Nephron (organoid): ENCODE results near the gene CEP97.
A peak's percentile ranks its signal among the peaks of the same experiment; 100 is the strongest.
"Not testable (repeated sequence)": the region's sequence is repeated elsewhere in the genome, so short reads cannot be mapped to it uniquely, and the experiment has no call there.

Experiments used
- H3K27ac Mint-ChIP-seq, 3 experiments: 2 replicates each; pipeline ENCODE4 v1.8.0; 2020; ENCODE audit warnings: mixed read lengths in 3 of 3, mild to moderate bottlenecking in 2 of 3, moderate library complexity in 1 of 3
- H3K27me3 Mint-ChIP-seq: 2 replicates; pipeline ENCODE4 v1.8.0; 2021; ENCODE audit warnings: low read depth, mild to moderate bottlenecking, moderate library complexity, mixed read lengths
- H3K36me3 Mint-ChIP-seq: 2 replicates; pipeline ENCODE4 v1.8.0; 2020; ENCODE audit warnings: low read depth, mixed read lengths
- H3K4me1 Mint-ChIP-seq: 2 replicates; pipeline ENCODE4 v1.8.0; 2020; ENCODE audit warnings: mixed read lengths
- H3K4me3 Mint-ChIP-seq, 3 experiments: 2 replicates each; pipeline ENCODE4 v1.8.0; 2020; ENCODE audit warnings: mild to moderate bottlenecking in 3 of 3, mixed read lengths in 3 of 3, moderate library complexity in 2 of 3
- H3K9me3 Mint-ChIP-seq: 2 replicates; pipeline ENCODE4 v1.8.0; 2020; ENCODE audit warnings: mixed read lengths
- CTCF ChIP-seq, 3 experiments: fragments of 200-600 bp; sonication (generic); IDR thresholded peaks; one replicate each; pipeline ENCODE4 v1.5.0; 2021; ENCODE audit warnings: antibody characterized with exemption in 3 of 3; ENCODE audit not compliant: unreplicated experiment in 3 of 3

The CEP97 gene

GRCh38 chr3:101758224-101758623, 33.8 kb downstream of the CEP97 start:
- TF ChIP-seq CTCF (IDR thresholded peaks at IDR 0.05; ENCODE audit: unreplicated experiment in 3 of 3), result no peak
- H3K27ac Mint-ChIP-seq, result no peak overlapping the region
- H3K27me3 Mint-ChIP-seq, result no peaks in the 10 kb centered on the region
- H3K4me1 Mint-ChIP-seq, result no peaks in the 10 kb centered on the region
- peaks cover 7% of the 10 kb centered on the region for H3K9me3 Mint-ChIP-seq
- H3K4me3 Mint-ChIP-seq, result no peak overlapping the region
- peaks cover 75% of the 10 kb centered on the region for H3K36me3 Mint-ChIP-seq

- no peak for TF ChIP-seq CTCF (IDR thresholded peaks at IDR 0.05; ENCODE audit: unreplicated experiment in 3 of 3)
- no peaks in the 10 kb centered on the region for H3K27me3 Mint-ChIP-seq
Measured at GRCh38 chr3:101762041-101762646, 37.7 kb downstream of the CEP97 start.

GRCh38 chr3:101777745-101778281, 53.4 kb downstream of the CEP97 start:
- H3K27me3 Mint-ChIP-seq, H3K27ac Mint-ChIP-seq, H3K36me3 Mint-ChIP-seq, H3K9me3 Mint-ChIP-seq: not testable (repeated sequence)
- peaks cover 26% of the 10 kb centered on the region for H3K4me1 Mint-ChIP-seq
- peak overlapping the region; percentile 42 to 99 (median 93) for H3K4me3 Mint-ChIP-seq

More at GRCh38 chr3:101762041-101762646, 37.7 kb downstream of the CEP97 start:
- Mint-ChIP-seq H3K9me3 (no peaks in the 10 kb centered on the region), H3K4me3 (no peak overlapping the region), H3K27ac (no peak overlapping the region), H3K36me3 (peaks cover 59% of the 10 kb centered on the region), H3K4me1 (no peaks in the 10 kb centered on the region)

- H3K36me3 Mint-ChIP-seq, result peaks cover 4% of the 10 kb centered on the region
- H3K4me3 Mint-ChIP-seq, result peak overlapping the region; percentile 88 to 99 (median 93)
- H3K4me1 Mint-ChIP-seq, result peaks cover 26% of the 10 kb centered on the region
- peak overlapping the region; percentile 75 to 86 (median 83) for H3K27ac Mint-ChIP-seq
- TF ChIP-seq CTCF (IDR thresholded peaks at IDR 0.05; ENCODE audit: unreplicated experiment in 3 of 3), result no peak
- H3K27me3 Mint-ChIP-seq, result peaks cover 3% of the 10 kb centered on the region
- H3K9me3 Mint-ChIP-seq, result no peaks in the 10 kb centered on the region
Measured at GRCh38 chr3:101778385-101779046, 54.1 kb downstream of the CEP97 start.

GRCh38 chr3:101779047-101779821, 54.8 kb downstream of the CEP97 start, which contains the start of gene NXPE3:
Gene NXPE3 (plus strand): TSS chr3:101779211. CDS start chr3:101785597, 6,386 bp downstream.
- no peaks in the 10 kb centered on the region for H3K9me3 Mint-ChIP-seq
- TF ChIP-seq CTCF (IDR thresholded peaks at IDR 0.05; ENCODE audit: unreplicated experiment in 3 of 3), result no peak
- peaks cover 3% of the 10 kb centered on the region for H3K27me3 Mint-ChIP-seq
- H3K4me1 Mint-ChIP-seq, result peaks cover 26% of the 10 kb centered on the region
- H3K36me3 Mint-ChIP-seq, result peaks cover 10% of the 10 kb centered on the region
- peak within 1 kb of the TSS; percentile 75 to 86 (median 83) for H3K27ac Mint-ChIP-seq
- H3K4me3 Mint-ChIP-seq, result peak within 1 kb of the TSS; percentile 88 to 99 (median 93)

DNA sequence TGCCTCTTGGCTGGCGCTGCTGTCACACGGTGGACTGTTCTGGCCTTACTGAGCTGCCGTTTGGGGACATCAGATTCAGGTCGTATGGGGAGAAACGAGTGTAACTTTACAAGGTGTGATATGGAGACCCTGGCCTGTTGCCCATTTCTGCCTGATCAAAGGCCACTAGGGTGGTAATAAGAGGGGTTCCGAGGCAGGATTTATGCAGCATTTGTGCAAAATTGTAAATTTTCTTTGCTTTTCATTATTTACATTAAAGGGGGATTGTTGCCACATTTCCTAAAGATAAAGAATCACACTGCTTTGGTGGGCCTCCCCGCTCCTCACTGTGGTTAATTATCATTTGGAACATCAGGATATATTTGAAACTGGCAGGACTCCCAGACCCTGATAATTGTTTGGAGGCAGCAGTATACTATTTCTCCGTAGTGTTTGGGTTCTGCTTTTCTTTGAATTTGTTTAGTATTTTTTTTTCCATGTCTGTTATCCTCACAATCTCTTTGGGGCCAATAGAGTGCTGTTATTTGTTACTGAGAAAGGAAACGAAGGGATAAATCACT, 55.5 kb downstream of the CEP97 start:
- H3K4me3 Mint-ChIP-seq, result peak overlapping the region; percentile 88 to 99 (median 93)
- peaks cover 26% of the 10 kb centered on the region for H3K4me1 Mint-ChIP-seq
- no peak for TF ChIP-seq CTCF (IDR thresholded peaks at IDR 0.05; ENCODE audit: unreplicated experiment in 3 of 3)
- peak overlapping the region; percentile 75 to 86 (median 83) for H3K27ac Mint-ChIP-seq
- H3K36me3 Mint-ChIP-seq, result peaks cover 16% of the 10 kb centered on the region
- no peaks in the 10 kb centered on the region for H3K9me3 Mint-ChIP-seq
- H3K27me3 Mint-ChIP-seq, result peaks cover 3% of the 10 kb centered on the region
